ENCODE measurements around the gene PHTF1.

PHTF1 gene

GRCh38 chr1:113659556-113659955 lies 99.7 kb downstream of the PHTF1 start:
- Histone ChIP-seq H2AFZ (no peak overlapping the region), H3K36me3 (ENCODE audit: control insufficient read depth, insufficient read depth, low read length) (no peaks in the 10 kb centered on the region), H3K9me3 (ENCODE audit: control insufficient read depth, low read length) (no peaks in the 10 kb centered on the region), H3K4me3 (ENCODE audit: low read depth, low read length) (no peak overlapping the region), H3K4me2 (ENCODE audit: low read length) (no peak overlapping the region), H3K27ac (no peak overlapping the region), H3K4me1 (no peaks in the 10 kb centered on the region), H3K27me3 (ENCODE audit: control insufficient read depth, insufficient read depth, low read length) (no peaks in the 10 kb centered on the region), H3K9ac (no peak overlapping the region), H3K79me2 (no peaks in the 10 kb centered on the region)
- TF ChIP-seq, protein P1, sequence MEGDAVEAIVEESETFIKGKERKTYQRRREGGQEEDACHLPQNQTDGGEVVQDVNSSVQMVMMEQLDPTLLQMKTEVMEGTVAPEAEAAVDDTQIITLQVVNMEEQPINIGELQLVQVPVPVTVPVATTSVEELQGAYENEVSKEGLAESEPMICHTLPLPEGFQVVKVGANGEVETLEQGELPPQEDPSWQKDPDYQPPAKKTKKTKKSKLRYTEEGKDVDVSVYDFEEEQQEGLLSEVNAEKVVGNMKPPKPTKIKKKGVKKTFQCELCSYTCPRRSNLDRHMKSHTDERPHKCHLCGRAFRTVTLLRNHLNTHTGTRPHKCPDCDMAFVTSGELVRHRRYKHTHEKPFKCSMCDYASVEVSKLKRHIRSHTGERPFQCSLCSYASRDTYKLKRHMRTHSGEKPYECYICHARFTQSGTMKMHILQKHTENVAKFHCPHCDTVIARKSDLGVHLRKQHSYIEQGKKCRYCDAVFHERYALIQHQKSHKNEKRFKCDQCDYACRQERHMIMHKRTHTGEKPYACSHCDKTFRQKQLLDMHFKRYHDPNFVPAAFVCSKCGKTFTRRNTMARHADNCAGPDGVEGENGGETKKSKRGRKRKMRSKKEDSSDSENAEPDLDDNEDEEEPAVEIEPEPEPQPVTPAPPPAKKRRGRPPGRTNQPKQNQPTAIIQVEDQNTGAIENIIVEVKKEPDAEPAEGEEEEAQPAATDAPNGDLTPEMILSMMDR (IDR thresholded peaks at IDR 0.05): no peak

DNA sequence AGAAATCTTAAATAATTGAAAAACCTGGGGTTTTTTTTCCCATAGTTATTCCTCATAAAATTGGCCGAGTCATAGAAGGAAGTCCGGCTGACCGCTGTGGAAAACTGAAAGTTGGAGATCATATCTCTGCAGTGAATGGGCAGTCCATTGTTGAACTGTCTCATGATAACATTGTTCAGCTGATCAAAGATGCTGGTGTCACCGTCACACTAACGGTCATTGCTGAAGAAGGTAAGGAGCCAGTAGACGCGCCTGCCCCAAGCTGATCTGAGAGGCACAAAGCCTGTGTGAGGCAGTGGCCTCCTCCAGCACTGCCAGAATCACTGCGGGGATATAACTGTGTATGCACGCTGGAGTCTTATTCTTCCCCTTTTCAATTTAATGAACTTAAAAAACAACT lies 100.3 kb downstream of the PHTF1 start:
- Histone ChIP-seq H3K9ac (no peak overlapping the region), H3K27ac (no peak overlapping the region)
- TF ChIP-seq, protein P1 (IDR thresholded peaks at IDR 0.05): no peak

DNA sequence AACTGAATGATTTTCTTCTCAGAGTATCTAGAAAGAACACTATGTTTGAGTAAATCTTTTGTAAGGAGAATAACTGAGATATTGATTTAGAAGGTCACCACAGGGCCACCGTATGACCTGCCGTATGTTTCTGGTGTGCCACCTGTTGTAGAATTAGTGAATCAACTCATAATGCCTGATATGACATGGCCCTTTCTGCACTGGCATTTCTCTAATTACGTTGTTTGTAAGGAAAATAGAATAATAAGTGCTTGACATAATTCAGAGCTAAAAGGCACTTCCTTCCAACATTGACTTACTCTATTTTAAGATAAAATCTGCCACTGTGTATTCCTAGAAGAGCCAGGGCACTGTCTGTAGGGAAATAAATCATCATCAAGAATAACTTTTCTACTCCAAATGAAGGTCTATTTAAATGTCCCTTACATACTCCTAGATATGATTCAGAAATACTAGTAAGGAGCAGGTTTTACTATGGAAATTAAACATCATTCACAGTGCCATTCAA lies 101.7 kb downstream of the PHTF1 start:
- Histone ChIP-seq H3K4me2 (ENCODE audit: low read length) (no peak overlapping the region), H3K27ac (no peak overlapping the region), H3K4me3 (ENCODE audit: low read depth, low read length) (no peak overlapping the region), H3K27me3 (ENCODE audit: control insufficient read depth, insufficient read depth, low read length) (no peaks in the 10 kb centered on the region), H3K36me3 (ENCODE audit: control insufficient read depth, insufficient read depth, low read length) (no peaks in the 10 kb centered on the region), H3K9ac (no peak overlapping the region), H3K4me1 (no peaks in the 10 kb centered on the region), H3K79me2 (no peaks in the 10 kb centered on the region), H2AFZ (no peak overlapping the region), H3K9me3 (ENCODE audit: control insufficient read depth, low read length) (no peaks in the 10 kb centered on the region)
- TF ChIP-seq, protein P1 (IDR thresholded peaks at IDR 0.05): no peak

More for the DNA sequence above, 100.3 kb downstream of the PHTF1 start:
- H3K4me1 ChIP-seq: no peaks in the 10 kb centered on the region
- H3K9me3 ChIP-seq (ENCODE audit: control insufficient read depth, low read length): no peaks in the 10 kb centered on the region
- H2AFZ ChIP-seq: no peak overlapping the region
- no peak overlapping the region for H3K4me2 ChIP-seq (ENCODE audit: low read length)
- no peak overlapping the region for H3K4me3 ChIP-seq (ENCODE audit: low read depth, low read length)
- no peaks in the 10 kb centered on the region for H3K36me3 ChIP-seq (ENCODE audit: control insufficient read depth, insufficient read depth, low read length)
- H3K27me3 ChIP-seq (ENCODE audit: control insufficient read depth, insufficient read depth, low read length): no peaks in the 10 kb centered on the region
- H3K79me2 ChIP-seq: no peaks in the 10 kb centered on the region

DNA sequence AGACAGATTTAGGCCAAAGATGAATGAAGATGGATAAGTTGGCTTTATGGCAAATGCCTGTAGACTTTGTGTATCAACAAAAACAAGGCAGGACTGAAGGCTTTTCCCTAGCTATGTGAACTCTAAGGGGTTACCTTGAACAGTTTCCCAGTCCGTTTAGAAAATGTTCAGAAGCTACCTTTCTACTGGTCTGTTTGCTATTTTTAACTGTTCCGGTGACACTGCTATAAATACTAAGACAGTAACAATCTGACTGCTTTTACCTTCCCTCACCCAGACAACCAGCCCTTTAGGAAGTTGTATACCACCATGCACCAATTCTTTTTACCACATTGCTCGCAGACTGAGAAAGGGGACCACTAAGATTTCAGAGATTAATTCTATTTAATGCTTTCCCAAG lies 102.2 kb downstream of the PHTF1 start:
- Histone ChIP-seq H3K9ac (no peak overlapping the region), H3K79me2 (no peaks in the 10 kb centered on the region), H3K27ac (no peak overlapping the region), H3K4me3 (ENCODE audit: low read depth, low read length) (no peak overlapping the region), H2AFZ (no peak overlapping the region), H3K4me2 (ENCODE audit: low read length) (no peak overlapping the region), H3K27me3 (ENCODE audit: control insufficient read depth, insufficient read depth, low read length) (no peaks in the 10 kb centered on the region), H3K9me3 (ENCODE audit: control insufficient read depth, low read length) (no peaks in the 10 kb centered on the region), H3K36me3 (ENCODE audit: control insufficient read depth, insufficient read depth, low read length) (no peaks in the 10 kb centered on the region), H3K4me1 (no peaks in the 10 kb centered on the region)
- TF ChIP-seq, protein P1 (IDR thresholded peaks at IDR 0.05): no peak

- Histone ChIP-seq H2AFZ (no peak overlapping the region), H3K4me3 (ENCODE audit: low read depth, low read length) (no peak overlapping the region), H3K9ac (no peak overlapping the region), H3K4me1 (no peaks in the 10 kb centered on the region), H3K4me2 (ENCODE audit: low read length) (no peak overlapping the region), H3K27ac (no peak overlapping the region), H3K79me2 (no peaks in the 10 kb centered on the region), H3K27me3 (ENCODE audit: control insufficient read depth, insufficient read depth, low read length) (no peaks in the 10 kb centered on the region), H3K36me3 (ENCODE audit: control insufficient read depth, insufficient read depth, low read length) (no peaks in the 10 kb centered on the region), H3K9me3 (ENCODE audit: control insufficient read depth, low read length) (no peaks in the 10 kb centered on the region)
- TF ChIP-seq, protein P1 (IDR thresholded peaks at IDR 0.05): no peak
Observed at GRCh38 chr1:113654883-113655282, 104.4 kb downstream of the PHTF1 start.
